Measurements from ENCODE around the gene CDC42EP3.

DNA sequence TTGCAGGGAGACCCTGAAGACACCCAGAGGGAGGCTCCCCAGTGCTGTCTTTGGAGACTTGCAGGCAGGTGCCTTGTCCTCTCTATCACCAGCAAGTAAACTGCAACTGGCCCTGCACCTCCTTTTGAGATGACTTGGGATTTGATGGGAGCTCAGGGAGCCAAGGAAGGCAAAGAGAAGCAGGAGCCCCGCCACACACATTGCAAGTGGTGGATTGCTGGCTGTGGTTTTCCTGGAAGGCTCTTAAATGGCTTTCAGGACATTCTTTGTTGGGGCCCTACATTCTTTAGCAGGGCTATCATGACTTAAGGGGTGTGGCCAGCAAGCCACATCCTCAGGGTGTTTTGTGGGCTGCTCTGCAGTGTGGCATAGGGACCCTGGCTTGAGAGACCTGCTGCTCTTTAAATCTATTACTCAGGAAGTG lies 39.9 kb upstream of the CDC42EP3 start:
- no peak for TF ChIP-seq POLR2A (IDR thresholded peaks at IDR 0.05)
- TF ChIP-seq, protein P1, sequence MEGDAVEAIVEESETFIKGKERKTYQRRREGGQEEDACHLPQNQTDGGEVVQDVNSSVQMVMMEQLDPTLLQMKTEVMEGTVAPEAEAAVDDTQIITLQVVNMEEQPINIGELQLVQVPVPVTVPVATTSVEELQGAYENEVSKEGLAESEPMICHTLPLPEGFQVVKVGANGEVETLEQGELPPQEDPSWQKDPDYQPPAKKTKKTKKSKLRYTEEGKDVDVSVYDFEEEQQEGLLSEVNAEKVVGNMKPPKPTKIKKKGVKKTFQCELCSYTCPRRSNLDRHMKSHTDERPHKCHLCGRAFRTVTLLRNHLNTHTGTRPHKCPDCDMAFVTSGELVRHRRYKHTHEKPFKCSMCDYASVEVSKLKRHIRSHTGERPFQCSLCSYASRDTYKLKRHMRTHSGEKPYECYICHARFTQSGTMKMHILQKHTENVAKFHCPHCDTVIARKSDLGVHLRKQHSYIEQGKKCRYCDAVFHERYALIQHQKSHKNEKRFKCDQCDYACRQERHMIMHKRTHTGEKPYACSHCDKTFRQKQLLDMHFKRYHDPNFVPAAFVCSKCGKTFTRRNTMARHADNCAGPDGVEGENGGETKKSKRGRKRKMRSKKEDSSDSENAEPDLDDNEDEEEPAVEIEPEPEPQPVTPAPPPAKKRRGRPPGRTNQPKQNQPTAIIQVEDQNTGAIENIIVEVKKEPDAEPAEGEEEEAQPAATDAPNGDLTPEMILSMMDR (IDR thresholded peaks at IDR 0.05) = no peak
